Central memory CD8-positive, alpha-beta T cell (primary cell): ENCODE data around the gene GHDC.
"Not testable (repeated sequence)": the region's sequence is repeated elsewhere in the genome, so short reads cannot be mapped to it uniquely, and the experiment has no call there.

Source experiments
- ATAC-seq: fragments of 150-1000 bp; cut with Tn5 transposase; replicated peaks from 2 replicates; pipeline ENCODE4 v1.10.0; 2022; ENCODE audit warnings: mild to moderate bottlenecking, moderate FRiP score, moderate number of reproducible peaks; ENCODE audit not compliant: poor library complexity, severe bottlenecking; ENCODE audit errors: extremely low read depth
- DNase-seq, 2 donors: peaks; one replicate each; pipeline ENCODE4 v3.0.0; 2021; ENCODE audit warnings: low spot score in 2 of 2
- H3K27ac Mint-ChIP-seq: one replicate; pipeline ENCODE4 v1.8.0; 2022; ENCODE audit warnings: low read depth, mild to moderate bottlenecking, moderate library complexity, mixed read lengths
- H3K27me3 Mint-ChIP-seq: one replicate; pipeline ENCODE4 v1.8.0; 2022; ENCODE audit warnings: mixed read lengths
- H3K36me3 Mint-ChIP-seq: one replicate; pipeline ENCODE4 v1.8.0; 2022; ENCODE audit warnings: mild to moderate bottlenecking, moderate library complexity, mixed read lengths; ENCODE audit not compliant: insufficient read depth
- H3K4me1 Mint-ChIP-seq: one replicate; pipeline ENCODE4 v1.8.0; 2022; ENCODE audit warnings: mixed read lengths
- H3K4me3 Mint-ChIP-seq: one replicate; pipeline ENCODE4 v1.8.0; 2022; ENCODE audit warnings: mild to moderate bottlenecking, moderate library complexity, mixed read lengths
- H3K9me3 Mint-ChIP-seq: one replicate; pipeline ENCODE4 v1.8.0; 2022; ENCODE audit warnings: mixed read lengths

Gene GHDC

GRCh38 chr17:42199416-42200011, 5.2 kb upstream of the GHDC start:
- H3K4me1 Mint-ChIP-seq = peaks cover 2% of the 10 kb centered on the region
- DNase-seq (no peak), ATAC-seq (no peak)
- no peaks in the 10 kb centered on the region for H3K9me3 Mint-ChIP-seq
- peaks cover 36% of the 10 kb centered on the region for H3K36me3 Mint-ChIP-seq
- H3K27me3 Mint-ChIP-seq = no peaks in the 10 kb centered on the region
- no peak overlapping the region for H3K27ac Mint-ChIP-seq
- no peak overlapping the region for H3K4me3 Mint-ChIP-seq

DNA sequence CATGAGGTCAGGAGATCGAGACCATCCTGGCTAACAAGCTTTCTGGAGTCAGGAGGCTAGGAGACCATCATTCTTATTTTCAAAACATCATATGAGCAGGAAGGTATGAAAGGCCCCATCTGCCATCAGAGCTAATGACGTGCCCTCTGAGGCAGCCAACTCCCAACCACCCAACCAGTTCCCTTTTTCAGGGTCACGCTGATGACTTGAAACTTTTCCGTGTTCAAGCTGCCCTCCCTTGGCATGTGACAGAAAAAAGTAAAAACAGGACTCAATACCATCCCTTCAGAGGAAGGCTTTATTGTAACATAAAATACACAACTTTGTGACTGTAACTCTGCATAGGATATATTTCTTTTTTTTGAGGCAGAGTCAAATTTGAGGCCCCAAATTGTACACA, 4.6 kb upstream of the GHDC start:
- H3K4me3 Mint-ChIP-seq = no peak overlapping the region
- peaks cover 37% of the 10 kb centered on the region for H3K36me3 Mint-ChIP-seq
- no peaks in the 10 kb centered on the region for H3K27me3 Mint-ChIP-seq
- no peaks in the 10 kb centered on the region for H3K9me3 Mint-ChIP-seq
- no peak for DNase-seq
- no peak for ATAC-seq
- H3K4me1 Mint-ChIP-seq = peaks cover 8% of the 10 kb centered on the region
- H3K27ac Mint-ChIP-seq = no peak overlapping the region

- Mint-ChIP-seq H3K4me1 (peaks cover 21% of the 10 kb centered on the region), H3K27ac (no peak overlapping the region), H3K4me3 (no peak overlapping the region), H3K36me3 (peaks cover 28% of the 10 kb centered on the region), H3K27me3 (no peaks in the 10 kb centered on the region), H3K9me3 (no peaks in the 10 kb centered on the region)
- ATAC-seq (no peak), DNase-seq (no peak)
Observed at GRCh38 chr17:42197564-42198156, 3.4 kb upstream of the GHDC start.

DNA sequence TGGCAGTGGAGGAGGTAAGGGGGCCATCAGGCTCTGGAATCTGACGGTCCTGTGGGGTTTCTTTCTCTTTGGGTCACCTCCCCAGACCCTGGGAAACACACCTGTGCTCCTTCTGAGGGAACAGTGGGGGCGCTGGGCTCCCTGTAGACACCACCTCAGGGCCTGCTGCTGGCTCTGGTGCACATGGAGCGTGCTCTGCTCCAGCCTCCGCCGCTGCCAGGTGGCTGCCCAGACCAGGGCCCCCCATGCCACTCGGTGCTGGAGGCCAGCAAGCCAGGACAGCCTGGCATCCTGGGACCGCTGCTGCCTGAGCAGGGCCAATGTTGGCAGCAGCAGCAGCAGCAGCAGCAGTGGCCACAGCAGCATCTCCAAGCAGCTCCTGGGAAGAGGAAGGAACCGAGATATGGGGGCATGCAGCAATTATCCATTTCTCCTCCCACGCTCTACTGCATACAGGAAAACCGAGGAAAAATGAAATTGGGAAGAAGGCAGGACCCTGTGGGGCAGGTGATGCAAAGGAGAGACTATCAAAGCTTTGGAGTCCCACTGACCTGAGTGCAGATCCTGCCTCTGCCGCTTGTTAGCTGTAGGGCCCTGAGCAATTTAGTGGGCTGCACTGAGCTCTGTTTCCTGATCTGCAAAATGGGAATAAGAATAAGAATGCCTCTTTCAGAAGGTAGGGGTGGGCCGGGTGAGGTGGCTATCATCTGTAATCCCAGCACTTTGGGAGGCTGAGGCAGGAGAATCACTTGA, 902 bp downstream of the GHDC start:
- Mint-ChIP-seq H3K4me3 (peak overlapping the region; percentile 99), H3K27me3 (no peaks in the 10 kb centered on the region), H3K27ac (peak overlapping the region; percentile 97), H3K36me3 (peaks cover 9% of the 10 kb centered on the region), H3K9me3 (no peaks in the 10 kb centered on the region), H3K4me1 (peaks cover 28% of the 10 kb centered on the region)
- ATAC-seq (no peak), DNase-seq (no peak)

DNA sequence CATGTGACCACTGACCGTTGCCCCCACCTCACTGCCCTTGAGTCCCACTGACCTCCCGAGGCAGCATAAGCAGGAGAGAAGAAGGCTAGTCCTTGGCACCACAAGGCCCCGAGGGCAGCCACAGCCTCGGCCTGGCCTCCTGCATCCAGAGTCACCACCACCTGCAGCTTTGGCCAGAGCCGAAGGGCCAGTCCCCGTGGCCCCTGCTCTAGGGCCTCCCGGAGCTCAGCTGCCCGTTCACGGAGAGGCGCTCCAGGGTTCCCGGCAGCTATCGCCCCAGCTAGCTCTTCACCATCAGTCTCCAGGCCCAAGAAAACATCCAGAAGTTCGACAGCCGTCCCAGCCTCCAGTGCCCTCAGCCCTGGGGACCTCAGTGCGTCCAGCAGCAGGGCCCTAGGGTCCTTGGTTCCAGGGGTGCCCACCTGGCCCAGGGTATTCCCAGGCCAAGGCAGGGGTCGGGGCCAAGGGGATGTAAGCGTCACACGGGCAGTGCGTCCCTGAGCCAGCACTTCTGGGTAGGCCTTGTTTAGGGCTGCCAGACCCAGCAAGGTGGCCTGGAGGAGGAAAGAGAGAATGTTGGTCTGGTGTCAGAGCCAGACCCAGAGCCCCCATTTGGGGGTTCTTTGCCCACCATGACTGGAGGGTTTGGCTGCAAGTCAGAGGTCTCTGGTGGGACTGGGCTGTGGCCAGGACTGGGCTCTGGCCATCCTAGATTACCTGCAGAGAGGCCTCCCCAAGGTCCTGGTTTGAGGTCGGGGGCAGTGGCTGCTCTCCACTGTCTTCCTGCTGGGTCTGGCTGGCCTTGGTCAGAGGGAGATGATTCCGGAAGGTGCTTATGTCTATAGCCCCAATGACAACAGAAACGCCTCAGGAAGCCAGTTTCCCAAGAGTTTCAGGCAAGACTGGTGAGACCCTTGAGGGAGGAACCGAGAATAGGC, 1.8 kb downstream of the GHDC start:
- ATAC-seq = no peak
- Mint-ChIP-seq H3K27ac (no peak overlapping the region), H3K9me3 (no peaks in the 10 kb centered on the region), H3K36me3 (peaks cover 9% of the 10 kb centered on the region), H3K4me1 (peaks cover 28% of the 10 kb centered on the region), H3K4me3 (peak overlapping the region; percentile 99), H3K27me3 (no peaks in the 10 kb centered on the region)
- no peak for DNase-seq

DNA sequence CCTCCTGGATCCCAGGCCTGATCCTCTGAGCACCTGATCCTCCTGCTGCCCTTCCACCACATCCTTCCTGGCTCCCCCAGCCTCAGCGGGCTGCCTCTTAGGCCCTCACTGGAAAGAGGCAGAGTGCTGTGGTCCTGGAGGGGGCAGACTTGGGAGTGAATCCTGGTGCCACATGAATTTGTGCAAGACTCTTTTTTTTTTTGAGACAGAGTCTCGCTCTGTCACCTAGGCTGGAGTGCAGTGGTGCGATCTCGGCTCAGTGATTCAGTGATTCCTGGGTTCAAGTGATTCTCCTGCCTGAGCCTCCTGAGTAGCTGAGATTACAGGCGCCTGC, 3.1 kb downstream of the GHDC start:
- Mint-ChIP-seq H3K4me1 (peaks cover 28% of the 10 kb centered on the region), H3K36me3 (peaks cover 9% of the 10 kb centered on the region), H3K9me3 (no peaks in the 10 kb centered on the region), H3K27ac (no peak overlapping the region), H3K27me3 (no peaks in the 10 kb centered on the region), H3K4me3 (no peak overlapping the region)
- DNase-seq (no peak), ATAC-seq (no peak)

DNA sequence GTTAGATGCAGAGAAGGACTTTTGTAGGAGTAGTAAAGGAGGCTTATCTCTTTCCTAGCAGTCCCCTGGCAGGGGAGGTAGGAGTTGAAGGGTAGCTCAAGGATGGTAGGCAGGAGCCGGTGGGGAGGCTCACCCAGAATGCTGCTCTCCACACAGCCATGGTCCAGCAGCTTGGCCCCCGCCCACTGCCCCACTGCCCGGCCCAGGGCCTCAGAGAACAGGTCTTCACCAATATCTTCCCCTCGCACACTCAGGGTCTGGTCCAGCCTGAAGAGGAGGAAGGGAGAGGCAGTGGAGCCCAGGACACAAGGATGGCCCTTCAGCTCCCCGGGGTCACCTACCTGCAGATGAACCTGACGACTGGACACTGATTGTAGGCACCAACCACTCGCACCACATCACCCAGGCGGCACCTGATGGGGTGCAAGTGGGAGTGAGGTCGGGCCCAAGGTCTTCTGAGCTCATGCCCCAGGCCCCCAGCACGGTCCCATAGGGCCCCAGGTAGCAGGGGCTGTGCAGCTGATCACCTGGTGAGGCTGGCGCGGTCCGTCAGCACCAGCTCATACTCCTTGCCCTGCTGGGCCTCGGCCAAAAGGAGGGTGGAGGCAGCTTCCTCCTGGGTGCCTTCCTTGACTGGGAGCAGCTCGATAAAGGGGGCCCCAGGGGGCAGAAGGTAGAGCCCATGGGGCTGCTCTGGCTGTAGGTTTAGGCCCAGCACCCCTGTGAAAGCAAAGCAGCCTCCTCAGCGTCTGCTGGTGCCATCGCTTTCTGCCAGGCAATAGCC, 3.6 kb downstream of the GHDC start:
- Mint-ChIP-seq H3K9me3 (no peaks in the 10 kb centered on the region), H3K27ac (no peak overlapping the region), H3K27me3 (no peaks in the 10 kb centered on the region), H3K4me1 (peaks cover 28% of the 10 kb centered on the region), H3K4me3 (no peak overlapping the region), H3K36me3 (peaks cover 10% of the 10 kb centered on the region)
- no peak for ATAC-seq
- DNase-seq = no peak

- ATAC-seq (no peak), DNase-seq (no peak)
- Mint-ChIP-seq H3K4me3 (no peak overlapping the region), H3K27me3 (no peaks in the 10 kb centered on the region), H3K36me3 (peaks cover 12% of the 10 kb centered on the region), H3K9me3 (no peaks in the 10 kb centered on the region), H3K4me1 (peaks cover 33% of the 10 kb centered on the region), H3K27ac (no peak overlapping the region)
Observed at GRCh38 chr17:42189651-42189965, 4.7 kb downstream of the GHDC start.

GRCh38 chr17:42188749-42189650, 5.3 kb downstream of the GHDC start:
- Mint-ChIP-seq H3K4me3 (no peak overlapping the region), H3K27ac (no peak overlapping the region), H3K27me3 (no peaks in the 10 kb centered on the region), H3K4me1 (peaks cover 31% of the 10 kb centered on the region), H3K36me3 (peaks cover 7% of the 10 kb centered on the region), H3K9me3 (no peaks in the 10 kb centered on the region)
- DNase-seq = no peak
- no peak for ATAC-seq

GRCh38 chr17:42187833-42188232, 6.5 kb downstream of the GHDC start:
- H3K27me3 Mint-ChIP-seq = no peaks in the 10 kb centered on the region
- DNase-seq (no peak), ATAC-seq (no peak)
- H3K9me3 Mint-ChIP-seq = no peaks in the 10 kb centered on the region
- peaks cover 9% of the 10 kb centered on the region for H3K36me3 Mint-ChIP-seq
- H3K4me1 Mint-ChIP-seq = peaks cover 30% of the 10 kb centered on the region
- no peak overlapping the region for H3K27ac Mint-ChIP-seq
- no peak overlapping the region for H3K4me3 Mint-ChIP-seq

- ATAC-seq, H3K27ac Mint-ChIP-seq, H3K27me3 Mint-ChIP-seq: not testable (repeated sequence)
Observed at GRCh38 chr17:42186191-42186590, 8.1 kb downstream of the GHDC start.

More at GRCh38 chr17:42186191-42186590, 8.1 kb downstream of the GHDC start:
- not testable (repeated sequence) for DNase-seq, H3K36me3 Mint-ChIP-seq, H3K4me3 Mint-ChIP-seq, H3K9me3 Mint-ChIP-seq
- H3K4me1 Mint-ChIP-seq = peaks cover 27% of the 10 kb centered on the region
